HL-60/S4 (cell line): ENCODE results near the gene LARGE1.

Source experiments
- in situ Hi-C: fragments of 300-500 bp; cut with MboI; formaldehyde crosslinking; loops from 2 replicates; pipeline ENCODE4 v1.14.3; 2022; ENCODE audit warnings: low sequenced_read_pairs

LARGE1 gene

DNA sequence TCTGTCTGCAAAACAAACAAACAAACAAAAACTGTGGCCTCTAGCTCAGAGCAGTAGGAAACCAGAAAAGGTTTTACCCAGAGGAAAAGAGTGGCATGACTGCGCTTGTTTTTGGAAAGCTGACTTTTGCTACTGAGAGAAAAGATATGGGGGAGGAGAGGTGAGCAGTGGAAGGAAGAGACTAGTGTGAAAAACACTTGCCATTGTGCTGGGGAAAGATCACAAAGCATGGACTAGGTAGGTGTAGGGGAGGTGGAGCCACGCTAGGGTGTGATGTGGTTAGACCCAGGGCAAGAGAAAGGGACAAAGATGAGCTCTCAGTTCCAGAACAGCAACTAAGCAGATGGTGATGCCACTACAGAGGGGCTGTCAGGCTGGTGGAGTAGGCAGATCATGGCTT, 319.2 kb downstream of the LARGE1 start:
- in situ Hi-C loops: no loop called here

DNA sequence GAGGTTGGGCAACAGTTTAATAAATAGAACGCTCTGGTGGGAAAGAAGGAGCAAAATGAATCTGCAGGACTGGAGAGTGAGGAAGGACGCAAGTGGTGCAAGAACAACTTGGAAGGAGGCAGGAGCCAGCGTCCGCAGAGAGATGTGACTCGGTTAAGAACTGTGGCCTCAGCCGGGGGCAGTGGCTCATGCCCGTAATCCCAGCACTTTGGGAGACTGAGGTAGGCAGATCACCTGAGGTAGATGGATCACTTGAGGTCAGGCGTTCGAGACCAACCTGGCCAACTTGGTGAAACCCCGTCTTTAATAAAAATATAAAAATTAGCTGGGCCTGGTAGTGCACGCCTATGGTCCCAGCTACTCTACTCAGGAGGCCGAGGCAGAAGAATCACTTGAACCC, 319.7 kb downstream of the LARGE1 start:
- in situ Hi-C loops: no loop called here

DNA sequence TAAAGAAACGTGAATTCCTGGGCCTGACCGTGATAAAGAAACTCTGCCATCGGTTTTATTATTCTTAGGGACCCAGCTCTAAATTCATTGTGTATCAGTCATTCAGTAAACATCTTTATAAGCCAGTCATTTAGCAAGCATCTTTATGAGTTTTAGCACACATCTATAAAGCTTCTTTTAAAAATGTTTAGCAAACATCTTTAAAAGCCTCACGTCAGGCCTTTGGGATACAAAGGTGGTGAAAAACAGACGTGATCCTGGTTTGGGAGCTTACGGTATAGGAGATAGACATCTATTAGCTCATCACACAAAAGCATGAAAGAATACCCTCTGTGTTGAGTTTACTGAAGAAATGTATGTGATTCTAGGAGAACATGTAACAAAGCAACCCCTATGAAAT, 320.2 kb downstream of the LARGE1 start:
- in situ Hi-C loops: no loop called here

DNA sequence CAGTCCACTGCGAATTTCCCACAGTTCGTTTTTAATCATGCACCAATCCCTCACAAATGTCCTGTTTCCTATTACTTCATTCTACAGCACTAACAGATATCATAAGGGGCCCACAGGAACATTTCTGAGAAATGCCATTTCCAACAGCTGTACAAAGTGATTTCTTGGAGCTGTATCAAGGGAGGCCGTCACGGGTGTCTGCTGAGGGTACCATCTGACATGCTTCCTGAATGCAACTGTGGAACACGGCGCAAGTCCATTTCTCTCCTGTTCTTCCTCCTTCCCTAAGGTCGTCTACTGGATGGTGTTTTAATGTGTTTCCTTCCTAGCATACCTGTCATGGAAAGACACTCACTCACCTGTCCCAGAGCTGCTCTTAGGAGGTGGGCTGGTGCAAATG, 320.7 kb downstream of the LARGE1 start:
- in situ Hi-C loops: no loop called here

DNA sequence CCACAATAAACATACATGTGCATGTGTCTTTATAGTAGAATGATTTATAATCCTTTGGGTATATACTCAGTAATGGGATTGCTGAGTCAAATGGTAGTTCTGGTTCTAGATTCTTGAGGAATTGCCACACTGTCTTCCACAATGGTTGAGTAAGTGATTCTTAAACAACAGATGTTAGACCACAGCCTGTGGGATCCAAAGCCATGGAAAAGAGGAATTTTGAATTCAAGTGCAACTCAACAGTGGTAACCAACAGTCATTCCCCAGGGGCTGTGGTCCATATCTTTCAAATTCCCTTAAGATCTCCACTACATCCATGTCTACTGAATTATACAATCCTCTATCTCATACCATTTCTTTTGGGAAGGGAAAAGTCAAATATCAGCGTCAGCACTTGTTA, 321.5 kb downstream of the LARGE1 start:
- in situ Hi-C loops: no loop called here

DNA sequence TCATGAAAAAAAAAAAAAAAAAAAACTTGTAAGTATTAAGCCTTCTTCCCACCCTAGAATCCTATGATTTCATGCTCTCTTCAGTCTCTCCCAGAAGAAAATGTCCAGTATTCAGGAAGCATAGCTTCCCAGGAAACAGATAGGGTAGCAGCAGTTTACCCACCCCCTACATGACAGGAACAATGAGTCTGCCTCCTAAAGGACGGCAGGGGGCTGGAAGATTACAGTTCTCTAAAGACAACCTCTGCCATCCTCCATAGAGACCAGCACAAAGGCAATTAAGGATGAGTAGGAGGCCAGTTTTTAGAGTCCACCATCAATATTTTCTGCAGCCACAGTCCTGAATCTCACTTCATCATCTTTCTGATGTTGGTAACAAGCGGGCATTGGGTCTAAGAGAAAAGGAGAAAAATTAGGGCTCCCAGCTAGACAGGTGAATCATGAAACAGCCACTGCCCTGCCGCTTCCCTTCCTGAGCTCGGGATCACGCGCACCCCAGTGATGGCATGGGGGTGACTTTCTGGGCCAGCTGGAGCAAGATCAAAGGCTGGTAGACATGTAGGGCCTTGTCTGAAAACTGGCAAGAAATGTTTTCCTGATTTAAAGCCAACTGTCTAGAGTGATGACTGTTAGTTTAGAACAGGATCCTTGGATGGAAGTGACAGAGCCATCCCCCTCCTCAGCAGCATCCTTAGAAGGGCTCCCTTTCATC, 322.8 kb downstream of the LARGE1 start:
- in situ Hi-C loops: no loop called here

DNA sequence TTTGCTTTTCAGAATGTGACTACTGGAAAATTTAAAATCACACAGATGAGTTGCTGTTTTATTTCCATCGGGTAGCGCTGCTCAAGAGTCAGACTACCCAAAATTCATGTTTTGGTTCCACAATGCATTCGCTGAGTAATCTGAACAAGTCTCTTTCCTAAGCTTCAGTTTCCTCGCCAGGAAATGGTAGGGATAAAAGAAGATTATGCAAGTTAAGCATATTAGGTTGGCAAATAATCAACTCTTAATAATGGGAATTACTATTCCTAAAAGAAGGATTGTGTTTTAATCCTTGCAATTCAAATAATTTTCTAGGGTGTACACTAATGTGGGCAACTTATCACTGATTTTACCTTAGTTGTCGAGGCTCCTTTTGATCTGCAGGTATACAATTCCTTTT, 326.5 kb downstream of the LARGE1 start:
- in situ Hi-C loops: no loop called here

DNA sequence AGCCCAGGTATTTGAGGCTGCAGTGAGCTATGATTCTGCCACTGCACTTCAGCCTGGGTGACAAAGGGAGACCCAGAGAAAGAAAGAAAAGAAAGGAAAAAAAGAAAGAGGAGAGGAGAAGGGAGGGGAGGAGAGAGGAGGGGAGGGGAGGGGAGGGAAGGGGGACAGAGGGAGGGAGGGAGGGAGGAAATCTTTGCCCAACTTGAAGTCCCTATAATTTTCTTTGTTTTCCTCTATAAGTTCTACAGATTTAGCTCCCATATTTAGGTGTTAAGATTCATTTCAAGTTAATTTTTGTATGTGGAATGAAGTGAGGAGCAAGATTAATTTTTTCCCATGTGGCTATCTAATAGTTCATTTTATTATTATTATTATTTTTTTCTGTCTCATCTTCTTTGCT, 328.3 kb downstream of the LARGE1 start:
- in situ Hi-C loops: no loop called here

DNA sequence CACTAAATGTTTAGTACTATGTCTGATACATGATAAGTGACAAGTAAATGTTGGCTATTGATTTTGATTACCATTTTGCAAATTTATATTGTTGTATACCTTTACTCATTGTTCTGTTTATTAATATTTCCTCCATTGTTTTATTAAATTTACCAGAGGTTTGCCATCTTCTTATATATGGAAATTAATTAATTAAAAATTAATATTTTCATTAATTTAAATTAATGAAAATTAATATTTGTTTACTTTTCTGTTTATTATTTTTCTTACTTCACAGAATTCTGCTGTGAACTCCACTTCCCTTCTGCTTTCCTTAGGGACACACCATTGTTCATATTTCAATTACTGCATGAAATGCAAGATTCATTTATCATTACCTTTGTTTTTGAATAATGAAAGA, 331.0 kb downstream of the LARGE1 start:
- in situ Hi-C loops: no loop called here

DNA sequence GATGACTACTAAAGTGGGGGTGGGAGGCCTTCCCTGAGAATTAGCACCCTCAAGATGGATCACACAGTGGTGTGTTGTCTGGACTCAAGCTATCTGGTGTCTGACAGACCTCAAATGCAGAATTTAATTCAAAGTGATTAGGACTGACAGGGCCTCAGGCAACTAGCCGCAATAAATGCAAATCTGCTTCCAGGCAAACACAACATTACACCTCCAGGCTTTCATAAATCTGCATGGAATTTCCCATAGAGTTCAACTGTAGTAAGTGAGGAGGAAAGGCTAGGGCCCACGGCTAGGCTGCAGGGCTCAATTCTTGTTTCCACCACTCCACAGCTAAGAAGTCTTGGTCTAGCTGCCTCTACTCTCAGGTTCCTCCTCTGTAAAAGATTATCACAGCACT, 331.4 kb downstream of the LARGE1 start:
- in situ Hi-C loops: no loop called here

DNA sequence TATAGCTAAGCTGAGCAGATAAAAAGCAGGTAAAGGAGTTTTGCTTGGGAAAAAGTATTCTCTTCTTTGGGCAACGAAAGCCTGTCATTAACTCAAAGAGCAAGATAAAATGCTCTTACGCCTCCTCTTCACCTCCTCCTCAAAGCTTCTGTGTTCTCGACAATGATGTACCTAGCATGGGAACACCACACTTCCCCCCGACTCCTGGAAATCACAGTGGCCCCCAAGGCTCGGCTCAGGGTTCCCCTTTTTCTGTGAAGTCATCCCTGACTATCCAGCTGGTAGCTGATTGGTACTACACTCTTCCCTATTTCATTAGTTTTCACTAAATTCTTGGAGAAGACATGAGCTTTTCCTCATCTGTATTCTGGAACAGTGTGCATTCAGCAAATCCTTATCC, 336.1 kb downstream of the LARGE1 start:
- in situ Hi-C loops: no loop called here

DNA sequence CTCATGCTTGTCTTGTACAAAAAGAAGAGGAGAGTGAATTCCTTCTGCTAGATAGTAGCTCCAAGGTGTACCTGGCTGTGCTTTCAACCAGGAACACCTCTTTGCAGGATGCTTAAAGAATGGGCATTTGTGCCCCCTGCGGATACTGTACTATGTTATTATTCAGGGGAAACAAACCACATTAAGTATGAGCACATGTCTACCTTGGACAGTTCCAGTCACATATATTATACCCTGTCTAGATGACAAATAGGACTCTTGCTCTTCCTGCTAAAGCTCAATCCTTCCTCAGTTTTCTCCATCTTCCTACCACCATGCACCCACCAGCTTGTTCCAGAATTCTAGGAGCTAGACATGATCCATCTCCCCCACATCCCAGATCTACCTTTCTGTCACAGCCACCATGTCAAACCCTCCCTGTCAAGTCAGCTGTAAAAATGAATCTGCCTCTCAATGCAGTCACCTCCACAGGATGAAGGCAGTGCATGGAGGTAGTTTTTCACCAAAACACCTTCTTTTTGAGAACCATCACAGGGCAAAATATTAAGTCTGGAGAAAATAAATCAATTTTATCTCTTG, 337.4 kb downstream of the LARGE1 start:
- in situ Hi-C loops: no loop called here

DNA sequence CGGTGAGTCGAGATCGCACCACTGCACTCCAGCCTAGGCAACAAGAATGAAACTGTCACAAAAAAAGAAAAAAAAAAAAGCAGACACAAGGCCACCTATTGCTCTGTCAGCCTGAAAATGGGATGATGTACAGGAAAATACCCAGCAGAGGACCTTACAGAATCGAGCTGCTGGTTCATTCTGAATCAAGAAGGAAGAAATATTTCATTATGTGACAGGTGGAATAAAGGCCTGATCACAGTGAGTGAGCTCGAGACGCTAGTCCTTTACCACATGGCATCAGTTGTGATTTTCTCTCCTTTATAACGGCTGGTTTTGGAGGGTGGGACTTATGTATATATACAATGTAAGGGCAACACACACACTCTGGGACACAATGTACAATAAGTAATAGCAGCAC, 340.0 kb downstream of the LARGE1 start:
- in situ Hi-C loops: no loop called here

DNA sequence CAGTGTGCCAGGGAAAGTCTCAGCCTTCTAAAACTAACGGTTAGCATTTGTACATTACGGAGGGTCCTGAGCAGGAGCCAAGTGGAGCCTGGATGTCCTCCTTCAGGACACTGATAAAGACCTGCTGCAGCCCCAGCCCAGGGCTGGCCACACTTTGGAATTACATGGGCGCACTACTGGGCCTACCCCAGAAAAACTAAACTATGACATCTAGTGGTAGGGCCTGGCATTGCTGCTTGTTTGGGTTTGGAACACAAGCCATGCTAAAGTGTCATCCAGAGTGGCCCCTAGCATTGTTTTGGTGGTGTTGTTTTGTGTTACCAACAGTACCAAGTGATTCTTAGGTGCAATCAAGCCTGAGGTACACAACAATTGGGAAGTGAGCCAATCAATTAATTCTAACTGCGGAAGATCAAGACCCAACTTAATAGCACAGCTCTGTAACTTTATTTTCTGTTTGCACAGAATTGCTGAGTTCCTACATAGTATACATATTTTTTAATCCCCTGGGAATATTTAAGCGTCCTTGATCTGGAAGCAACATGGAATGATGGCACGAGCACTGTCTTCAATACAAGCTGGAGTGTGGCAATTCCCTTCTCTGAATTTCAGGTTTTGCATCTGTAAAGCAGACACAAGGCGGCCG, 340.7 kb downstream of the LARGE1 start:
- in situ Hi-C loops: no loop called here

DNA sequence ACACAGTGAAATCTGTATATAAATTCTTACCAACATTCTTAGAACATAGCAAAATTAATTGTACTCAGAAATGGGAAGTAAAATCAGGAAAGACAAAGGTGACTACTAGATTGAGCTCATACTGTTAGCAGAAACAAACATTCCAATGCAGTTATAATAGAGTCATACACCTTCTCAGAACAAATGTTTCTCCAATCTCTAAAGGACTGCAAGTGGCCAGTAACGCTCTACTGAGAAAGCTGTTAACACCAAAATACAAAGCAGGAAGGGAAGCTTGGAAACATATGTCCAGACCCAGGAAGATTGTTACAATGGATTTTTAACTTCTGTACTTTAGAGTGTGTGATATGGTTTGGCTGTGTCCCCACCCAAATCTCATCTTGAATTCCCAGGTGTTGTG, 341.5 kb downstream of the LARGE1 start:
- in situ Hi-C loops: no loop called here

DNA sequence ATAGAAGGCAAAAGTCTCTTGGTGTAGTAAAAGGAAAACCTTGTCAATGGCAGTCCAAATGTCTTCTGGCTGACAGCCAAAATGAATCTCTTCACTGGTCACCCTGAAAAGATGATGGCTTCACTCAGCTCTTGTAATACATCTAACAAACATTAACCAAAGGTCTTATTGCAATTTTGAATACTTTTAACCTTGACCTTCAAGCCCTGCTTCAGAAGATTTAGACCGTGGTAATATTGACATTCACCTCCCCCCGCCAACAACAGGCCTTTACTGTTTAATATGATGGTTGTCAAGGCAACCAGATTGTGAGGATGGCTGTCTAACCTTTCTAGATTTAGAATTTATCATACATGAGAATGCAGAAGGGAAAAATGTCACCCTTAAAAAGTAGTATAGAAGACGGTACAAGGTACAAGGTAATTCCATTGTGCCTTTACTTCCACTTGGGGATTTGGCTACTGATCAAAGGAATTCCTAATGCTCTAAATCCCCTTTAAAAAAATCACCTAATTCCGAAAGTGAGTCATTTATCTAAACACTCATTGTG, 342.3 kb downstream of the LARGE1 start:
- in situ Hi-C loops: no loop called here

DNA sequence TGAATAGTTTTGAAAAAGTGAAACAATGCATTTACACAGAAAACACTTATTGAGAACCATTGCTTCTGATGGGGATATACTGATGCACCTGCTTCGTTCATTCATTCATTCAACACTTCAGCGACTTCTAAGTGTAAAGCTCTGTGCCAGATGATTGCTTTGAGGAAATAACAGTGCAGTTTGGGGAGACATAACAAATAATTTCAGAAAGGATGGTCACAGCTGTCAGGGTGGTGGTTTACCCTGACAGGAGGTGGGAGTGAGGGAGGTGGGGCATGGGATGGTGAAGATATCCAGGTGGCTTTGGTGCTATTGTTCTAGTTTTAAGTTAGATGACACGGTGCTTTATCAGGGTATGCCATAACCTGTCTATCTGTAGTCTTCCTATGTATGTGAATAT, 344.1 kb downstream of the LARGE1 start:
- in situ Hi-C loops: no loop called here

DNA sequence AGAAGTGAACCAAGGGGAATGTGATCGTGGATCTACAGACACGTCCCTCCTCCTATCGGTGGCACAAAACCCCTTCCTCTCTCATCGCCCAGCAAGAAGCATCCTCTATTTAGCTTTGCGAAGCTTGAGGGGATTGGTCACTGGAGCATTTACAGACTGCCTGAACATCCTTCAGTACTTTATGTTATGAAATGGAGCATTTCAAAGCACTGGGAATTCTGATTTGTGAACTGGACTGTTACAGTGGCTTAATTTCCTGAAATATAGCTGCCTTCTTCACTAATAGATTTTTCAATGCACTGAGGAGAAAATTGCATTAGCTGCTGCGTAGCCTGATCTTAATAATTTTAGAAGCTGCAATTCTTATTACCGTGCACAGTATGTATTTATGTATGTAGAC, 344.5 kb downstream of the LARGE1 start:
- in situ Hi-C loops: no loop called here

DNA sequence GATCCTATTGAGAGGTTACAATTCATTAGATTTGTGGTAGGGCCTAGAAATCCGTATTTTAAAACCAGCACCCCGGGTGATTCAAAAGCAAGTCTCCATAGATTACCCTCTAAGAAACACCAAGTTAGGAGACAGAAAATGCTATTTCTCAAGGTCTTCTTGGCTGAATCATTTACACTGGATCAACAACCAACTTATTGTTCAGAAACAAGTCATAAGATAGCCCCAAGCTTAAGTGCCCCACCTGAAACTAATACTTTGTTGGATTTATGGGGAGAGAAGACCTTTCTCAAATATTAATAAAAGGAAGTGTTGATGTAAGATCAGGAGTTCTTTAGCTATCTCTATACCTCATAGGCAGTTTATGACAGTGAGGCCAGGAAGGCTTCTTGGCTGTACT, 345.2 kb downstream of the LARGE1 start:
- in situ Hi-C loops: no loop called here

DNA sequence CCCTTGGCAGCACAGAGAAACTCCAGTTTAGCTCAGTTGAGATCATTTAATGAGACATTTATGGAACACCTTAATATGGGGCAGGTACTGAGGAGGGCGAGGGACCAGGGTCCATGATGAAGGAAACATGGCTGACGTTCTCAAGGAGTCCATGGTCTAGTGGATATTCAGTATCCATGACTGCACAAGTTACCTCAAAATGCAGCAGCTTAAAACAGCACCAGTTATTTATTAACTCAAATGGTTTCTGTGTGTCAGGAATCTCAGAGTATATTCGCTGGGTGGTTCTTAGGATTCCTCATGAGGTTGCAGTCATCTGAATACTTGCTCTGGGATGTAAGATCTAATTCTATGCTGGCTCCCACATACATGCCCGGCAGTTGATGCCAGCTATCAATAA, 346.8 kb downstream of the LARGE1 start:
- in situ Hi-C loops: no loop called here

DNA sequence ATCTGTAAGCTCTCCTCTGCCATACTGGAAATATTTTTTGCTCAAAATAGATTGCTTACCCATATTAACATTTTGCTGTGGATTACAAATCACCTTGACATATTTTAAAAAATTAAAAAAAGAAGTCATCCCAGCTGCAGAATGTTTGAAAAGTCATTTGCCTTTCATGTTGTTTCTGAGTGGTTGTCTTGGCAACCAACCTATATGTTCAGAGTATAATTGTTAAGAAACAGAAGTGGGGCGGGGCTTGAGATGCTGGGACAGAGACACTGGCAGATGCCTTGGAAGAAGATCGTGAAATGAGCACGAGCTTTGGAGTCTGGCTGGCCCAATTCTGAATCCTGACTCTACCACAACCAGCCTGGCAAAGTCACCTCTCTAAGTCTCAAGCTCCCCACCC, 348.2 kb downstream of the LARGE1 start:
- in situ Hi-C loops: no loop called here

DNA sequence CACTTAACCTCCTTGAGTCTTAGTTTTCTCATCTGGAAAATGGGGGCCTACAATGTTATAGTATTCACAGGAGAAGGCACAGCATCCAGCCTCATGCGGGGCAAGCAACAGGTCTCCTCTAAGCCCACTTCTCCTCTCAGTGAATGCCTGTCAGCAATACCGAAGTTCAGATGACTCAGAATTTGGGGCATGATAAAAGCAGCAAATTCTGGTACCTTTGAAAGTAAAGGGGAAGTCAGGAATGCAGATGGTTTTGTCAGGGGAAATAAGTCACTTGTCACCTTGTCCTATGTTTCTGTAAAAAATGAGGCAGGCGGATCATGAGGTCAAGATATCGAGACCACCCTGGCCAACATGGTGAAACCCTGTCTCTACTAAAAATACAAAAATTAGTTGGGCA, 350.2 kb downstream of the LARGE1 start:
- in situ Hi-C loops: no loop called here
